ENCODE measurements around the gene SIDT2. TPM values are rescaled to one million over a fixed set of nuclear protein-coding genes. Genes with fewer than 3 reads are reported as not detected.
A peak's percentile ranks its signal among the peaks of the same experiment; 100 is the strongest.
"Not testable (repeated sequence)": the region's sequence is repeated elsewhere in the genome, so short reads cannot be mapped to it uniquely, and the experiment has no call there.

The SIDT2 gene
- total RNA-seq, 1 donor, result 32.0 TPM

DNA sequence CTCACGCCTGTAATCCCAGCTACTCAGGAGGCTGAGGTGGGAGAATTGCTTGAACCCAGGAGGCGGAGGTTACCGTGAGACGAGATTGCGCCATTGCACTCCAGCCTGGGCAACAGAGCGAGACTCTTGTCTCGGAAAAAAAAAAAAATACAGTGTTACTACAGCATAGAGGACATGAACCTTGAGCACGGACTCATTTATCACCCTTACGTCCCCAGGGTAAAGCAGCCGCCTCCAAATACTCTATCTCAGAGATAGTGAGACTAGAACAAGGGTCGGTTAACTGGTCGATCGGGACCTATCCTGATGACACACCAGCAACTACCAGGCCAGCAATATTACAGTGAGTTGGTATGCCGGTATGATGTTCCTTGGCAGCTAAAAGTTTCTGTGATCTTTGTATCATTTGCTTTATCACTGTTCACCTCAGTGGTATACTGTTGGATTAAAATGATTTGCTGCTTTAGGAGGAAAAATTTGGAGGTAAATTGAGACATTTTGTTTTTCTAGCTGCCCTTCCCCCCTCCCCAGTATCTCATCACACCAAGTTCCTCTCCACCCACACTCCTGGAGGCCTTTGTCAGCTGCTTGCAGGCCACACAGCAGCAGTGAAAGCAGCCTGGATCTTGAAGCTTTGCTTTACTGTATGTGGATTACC is 7.0 kb upstream of the SIDT2 start:
- peak in 1 of 3 donors; percentile 5 for DNase-seq (ENCODE audit: low read depth in 2 of 3, low spot score in 2 of 3)

- no peak for DNase-seq (ENCODE audit: low read depth in 2 of 3, low spot score in 2 of 3)
Observed at GRCh38 chr11:117172724-117173421, 5.7 kb upstream of the SIDT2 start.

DNA sequence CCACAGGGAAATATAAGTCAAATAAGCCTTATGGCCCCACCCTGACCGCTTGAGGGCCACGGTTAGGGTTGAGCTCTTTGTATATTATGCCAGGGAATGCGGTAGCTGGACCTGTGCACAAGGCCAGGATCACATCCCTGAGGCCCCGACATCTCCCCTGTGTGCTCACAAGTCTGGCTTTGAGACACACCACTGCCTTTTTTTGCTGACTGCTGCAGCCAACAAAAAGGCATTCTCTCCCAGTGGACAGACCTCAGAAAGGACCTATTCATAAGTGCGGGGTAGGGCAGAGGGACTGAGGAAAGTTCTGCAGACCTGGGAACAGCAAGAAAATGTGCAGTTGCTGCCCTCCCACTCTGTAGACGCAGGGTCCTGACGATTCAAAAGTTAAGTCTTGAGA is 3.4 kb upstream of the SIDT2 start:
- DNase-seq (ENCODE audit: low read depth in 2 of 3, low spot score in 2 of 3), result no peak

GRCh38 chr11:117175781-117176180 is 2.8 kb upstream of the SIDT2 start:
- DNase-seq (ENCODE audit: low read depth in 2 of 3, low spot score in 2 of 3), result no peak

- no peak for DNase-seq (ENCODE audit: low read depth in 2 of 3, low spot score in 2 of 3)
Observed at GRCh38 chr11:117176186-117176585, 2.4 kb upstream of the SIDT2 start.

DNA sequence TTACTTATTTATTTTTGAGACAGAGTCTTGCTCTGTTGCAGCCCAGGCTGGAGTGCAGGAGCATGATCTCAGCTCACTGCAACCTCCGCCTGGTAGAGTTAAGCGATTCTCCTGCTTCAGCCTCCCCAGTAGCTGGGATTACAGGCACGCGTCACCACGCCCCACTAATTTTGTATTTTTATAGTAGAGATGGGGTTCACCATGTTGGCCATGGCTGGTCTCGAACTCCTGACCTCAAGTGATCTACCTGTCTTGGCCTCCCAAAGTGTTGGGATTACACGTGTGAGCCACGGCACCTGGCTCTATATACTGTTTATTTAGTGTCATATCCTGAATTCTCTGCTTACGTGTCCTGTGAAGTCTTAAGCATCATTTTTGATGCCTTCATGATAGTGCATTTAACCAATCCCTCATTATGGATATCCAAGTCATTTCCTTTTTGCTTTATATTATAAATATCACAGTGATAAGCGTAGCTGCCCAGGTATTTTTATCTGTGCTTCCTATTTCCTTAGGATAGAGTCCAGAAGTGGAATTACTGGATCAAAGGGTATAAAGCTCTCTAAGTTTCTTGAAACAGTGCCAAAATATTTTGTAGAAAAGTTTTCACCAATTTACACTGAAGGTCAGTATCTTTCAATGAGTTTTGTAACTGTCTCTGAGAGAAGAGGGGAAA is 871 bp upstream of the SIDT2 start:
- no peak for DNase-seq (ENCODE audit: low read depth in 2 of 3, low spot score in 2 of 3)

DNA sequence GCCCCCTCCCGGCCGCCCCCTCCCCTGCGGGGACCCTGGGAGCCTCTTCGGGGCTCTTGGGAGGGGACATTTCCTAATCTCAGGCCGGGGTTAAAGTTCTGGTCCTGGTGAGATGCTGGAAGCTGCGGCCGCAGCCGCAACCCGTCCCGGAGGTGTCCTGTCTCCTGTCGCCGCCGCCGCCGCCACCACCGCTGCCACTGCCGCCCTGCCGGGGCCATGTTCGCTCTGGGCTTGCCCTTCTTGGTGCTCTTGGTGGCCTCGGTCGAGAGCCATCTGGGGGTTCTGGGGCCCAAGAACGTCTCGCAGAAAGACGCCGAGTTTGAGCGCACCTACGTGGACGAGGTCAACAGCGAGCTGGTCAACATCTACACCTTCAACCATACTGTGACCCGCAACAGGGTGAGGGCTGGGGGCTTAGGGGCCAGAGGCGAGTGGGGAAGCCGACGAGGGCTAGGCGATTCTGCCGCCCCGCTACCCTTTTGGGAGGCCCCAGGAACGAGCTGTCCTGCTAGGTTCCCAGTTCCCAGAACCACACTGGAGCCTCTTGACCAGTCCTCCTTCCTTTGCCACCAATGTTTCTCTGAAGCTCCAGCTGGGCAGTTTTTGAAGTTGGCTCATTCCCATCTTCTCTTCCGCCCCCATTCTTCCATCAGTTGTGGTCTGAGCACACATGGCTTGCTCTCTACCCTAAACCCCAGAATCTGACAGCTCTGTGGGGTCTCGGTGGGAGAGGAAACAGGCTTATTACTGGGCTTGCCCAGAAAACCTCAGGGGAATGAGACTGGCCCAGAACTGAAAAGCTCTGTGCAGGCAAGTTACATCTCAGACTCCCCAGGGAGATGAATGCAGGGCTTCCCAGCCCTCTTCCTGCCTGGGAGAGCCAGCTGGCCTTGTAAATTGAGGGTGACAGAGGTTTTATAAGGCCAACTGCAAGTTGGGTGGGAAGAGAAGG is 781 bp downstream of the SIDT2 start:
- peak in 1 of 3 donors; percentile 42 for DNase-seq (ENCODE audit: low read depth in 2 of 3, low spot score in 2 of 3)

GRCh38 chr11:117180020-117180419 is 1.5 kb downstream of the SIDT2 start:
- no peak for DNase-seq (ENCODE audit: low read depth in 2 of 3, low spot score in 2 of 3)

- DNase-seq (ENCODE audit: low read depth in 2 of 3, low spot score in 2 of 3), result peak in 2 of 3 donors; percentile 71 to 83
Observed at GRCh38 chr11:117180661-117181585, 2.4 kb downstream of the SIDT2 start.

- no peak for DNase-seq (ENCODE audit: low read depth in 2 of 3, low spot score in 2 of 3)
Observed at GRCh38 chr11:117181586-117182550, 3.3 kb downstream of the SIDT2 start.

- DNase-seq (ENCODE audit: low read depth in 2 of 3, low spot score in 2 of 3), result no peak
Observed at GRCh38 chr11:117182551-117182935, 4.0 kb downstream of the SIDT2 start.

DNA sequence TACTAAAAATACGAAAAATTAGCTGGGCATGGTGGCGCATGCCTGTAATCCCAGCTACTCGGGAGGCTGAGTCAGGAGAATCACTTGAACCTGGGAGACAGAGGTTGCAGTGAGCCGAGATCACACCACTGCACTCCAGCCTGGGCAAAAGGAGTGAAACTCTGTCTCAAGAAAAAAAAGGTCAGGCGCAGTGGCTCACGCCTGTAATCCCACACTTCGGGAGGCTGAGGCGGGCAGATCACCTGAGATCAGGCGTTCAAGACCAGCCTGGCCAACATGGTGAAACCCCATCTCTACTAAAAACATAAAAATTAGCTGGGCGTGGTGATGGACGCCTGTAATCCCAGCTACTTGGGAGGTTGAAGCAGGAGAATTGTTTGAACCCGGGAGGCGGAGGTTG is 4.6 kb downstream of the SIDT2 start:
- DNase-seq (ENCODE audit: low read depth in 2 of 3, low spot score in 2 of 3), result not testable (repeated sequence)

GRCh38 chr11:117183724-117184349 is 5.3 kb downstream of the SIDT2 start:
- DNase-seq (ENCODE audit: low read depth in 2 of 3, low spot score in 2 of 3), result no peak

GRCh38 chr11:117185736-117186430 is 7.3 kb downstream of the SIDT2 start:
- DNase-seq (ENCODE audit: low read depth in 2 of 3, low spot score in 2 of 3), result no peak

DNA sequence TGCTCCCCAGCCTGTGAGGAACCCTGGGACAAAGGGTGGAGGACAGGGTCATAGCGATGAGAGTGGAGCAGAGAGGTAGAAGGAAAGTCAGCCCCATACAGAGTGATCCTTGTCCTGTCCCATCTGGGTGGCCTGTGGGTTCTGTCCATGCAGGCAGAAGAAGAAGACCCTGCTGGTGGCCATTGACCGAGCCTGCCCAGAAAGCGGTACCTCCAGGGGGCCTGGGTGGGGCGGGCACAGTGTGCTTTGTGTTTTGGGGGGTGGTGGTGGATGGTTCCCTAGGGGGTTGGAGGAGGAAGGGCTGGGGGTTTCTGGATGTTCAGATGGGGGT is 7.9 kb downstream of the SIDT2 start:
- DNase-seq (ENCODE audit: low read depth in 2 of 3, low spot score in 2 of 3), result no peak

DNA sequence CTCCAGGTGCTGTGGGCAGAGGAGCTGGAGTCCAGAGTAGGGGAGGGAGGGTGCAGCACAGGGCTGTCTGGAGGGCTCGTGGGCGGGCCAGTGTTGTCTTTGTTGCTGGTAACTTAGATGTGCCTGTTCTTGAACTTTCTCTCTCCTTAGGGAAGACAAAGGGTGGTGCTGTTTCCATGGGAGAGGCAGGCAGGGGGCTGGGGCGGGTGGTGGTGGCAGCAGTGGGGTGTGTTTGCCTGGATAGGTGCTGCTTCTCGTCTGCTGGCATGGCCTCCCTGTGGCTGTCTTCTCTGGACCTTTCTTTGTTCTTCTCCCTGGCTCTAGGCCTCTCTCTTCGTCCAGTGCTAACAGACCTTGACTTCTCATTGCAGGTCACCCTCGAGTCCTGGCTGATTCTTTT is 8.5 kb downstream of the SIDT2 start:
- DNase-seq (ENCODE audit: low read depth in 2 of 3, low spot score in 2 of 3), result no peak

DNA sequence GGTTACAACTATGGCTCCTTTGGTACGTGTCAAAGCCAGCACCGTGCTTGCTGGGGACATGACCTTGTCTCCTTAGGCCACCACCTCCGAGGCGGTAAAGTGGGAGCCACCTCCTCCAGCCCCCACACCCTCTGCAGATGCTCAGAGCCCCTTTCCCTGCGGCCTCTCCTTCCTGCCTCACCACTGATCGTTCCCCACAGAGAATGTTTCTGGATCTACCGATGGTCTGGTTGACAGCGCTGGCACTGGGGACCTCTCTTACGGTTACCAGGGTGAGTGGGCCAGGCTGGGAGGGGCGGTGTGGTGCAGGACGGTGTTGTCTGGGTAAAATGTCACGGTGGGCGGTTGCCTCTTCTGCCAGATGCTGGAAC is 8.9 kb downstream of the SIDT2 start:
- DNase-seq (ENCODE audit: low read depth in 2 of 3, low spot score in 2 of 3), result no peak

Measured in hematopoietic multipotent progenitor cell (in vitro differentiated cells).